Liver (tissue), 9 donors: ENCODE data around the gene MC2R. TPM values are rescaled to one million over a fixed set of nuclear protein-coding genes. Genes with fewer than 3 reads are reported as not detected.

Source experiments
- DNase-seq: peaks from one replicate; pipeline ENCODE4 v3.0.0-alpha.2; 2017; ENCODE audit warnings: low spot score
- H3K27ac ChIP-seq, 2 donors: one replicate each; pipeline ENCODE4 v1.7.0; 2013; ENCODE audit warnings: inconsistent platforms in 2 of 2, low read length in 2 of 2, control low read depth in 1 of 2, low read depth in 1 of 2, mild to moderate bottlenecking in 1 of 2
- H3K27me3 ChIP-seq, 4 donors: one replicate each; pipeline versions ENCODE4 v1.6.1 to v1.7.0; 2013; ENCODE audit warnings: low read length in 3 of 4, inconsistent platforms in 1 of 4, mild to moderate bottlenecking in 1 of 4, moderate library complexity in 1 of 4; ENCODE audit not compliant: control insufficient read depth in 4 of 4, insufficient read depth in 4 of 4
- H3K36me3 ChIP-seq, 4 donors: one replicate each; pipeline versions ENCODE4 v1.6.1 to v1.7.0; 2013; ENCODE audit warnings: low read length in 3 of 4, mild to moderate bottlenecking in 3 of 4, low read depth in 1 of 4, moderate library complexity in 1 of 4; ENCODE audit not compliant: control insufficient read depth in 4 of 4, insufficient read depth in 3 of 4
- H3K4me1 ChIP-seq, 4 donors: one replicate each; pipeline versions ENCODE4 v1.6.1 to v1.7.0; 2013; ENCODE audit warnings: low read length in 3 of 4, mild to moderate bottlenecking in 3 of 4, moderate library complexity in 1 of 4; ENCODE audit not compliant: control insufficient read depth in 4 of 4, insufficient read depth in 4 of 4
- H3K4me3 ChIP-seq, 3 donors: one replicate each; pipeline versions ENCODE4 v1.6.1 to v1.7.0; 2013; ENCODE audit warnings: low read length in 3 of 3, control low read depth in 1 of 3, low read depth in 1 of 3, mild to moderate bottlenecking in 1 of 3
- H3K9ac ChIP-seq, 2 donors: one replicate each; pipeline ENCODE4 v1.7.0; 2013; ENCODE audit warnings: low read length in 2 of 2, mild to moderate bottlenecking in 2 of 2, moderate library complexity in 2 of 2, control low read depth in 1 of 2, low read depth in 1 of 2
- H3K9me3 ChIP-seq, 4 donors: one replicate each; pipeline versions ENCODE4 v1.6.1 to v1.7.0; 2013; ENCODE audit warnings: low read length in 3 of 4; ENCODE audit not compliant: control insufficient read depth in 4 of 4
- EGR1 ChIP-seq, 2 donors: IDR thresholded peaks; 2 replicates each; pipeline ENCODE4 v1.6.1; 2016 to 2018; ENCODE audit warnings: antibody characterized with exemption in 2 of 2, low read depth in 2 of 2
- FOXA1 ChIP-seq: IDR thresholded peaks from 2 replicates; pipeline ENCODE4 v1.6.1; 2016; ENCODE audit warnings: antibody characterized with exemption
- GABPA ChIP-seq, 2 donors: IDR thresholded peaks in 1 of 2; conservative IDR thresholded peaks in 1 of 2; 2 replicates each; pipeline ENCODE4 v1.6.1; 2016; ENCODE audit warnings: antibody characterized with exemption in 2 of 2, mild to moderate bottlenecking in 1 of 2, moderate library complexity in 1 of 2
- HNF4A ChIP-seq, 2 donors: conservative IDR thresholded peaks; 2 replicates each; pipeline ENCODE4 v1.6.1; 2016; ENCODE audit warnings: antibody characterized with exemption in 2 of 2, mild to moderate bottlenecking in 2 of 2
- HNF4G ChIP-seq: IDR thresholded peaks from 2 replicates; pipeline ENCODE4 v1.6.1; 2016; ENCODE audit warnings: antibody characterized with exemption
- JUND ChIP-seq, 2 donors: IDR thresholded peaks; 2 replicates each; pipeline ENCODE4 v1.6.1; 2016; ENCODE audit warnings: antibody characterized with exemption in 2 of 2
- NR2F2 ChIP-seq: IDR thresholded peaks from 2 replicates; pipeline ENCODE4 v1.6.1; 2016; ENCODE audit warnings: antibody characterized with exemption
- RAD21 ChIP-seq, 2 donors: IDR thresholded peaks; 2 replicates each; pipeline ENCODE4 v1.6.1; 2016; ENCODE audit warnings: antibody characterized with exemption in 2 of 2, mild to moderate bottlenecking in 2 of 2
- RXRA ChIP-seq, 2 donors: IDR thresholded peaks; 2 replicates each; pipeline ENCODE4 v1.6.1; 2017 to 2018; ENCODE audit warnings: antibody characterized with exemption in 2 of 2, mild to moderate bottlenecking in 1 of 2
- SP1 ChIP-seq: IDR thresholded peaks from 2 replicates; pipeline ENCODE4 v1.6.1; 2018; ENCODE audit warnings: antibody characterized with exemption, mild to moderate bottlenecking
- TAF1 ChIP-seq: conservative IDR thresholded peaks from 2 replicates; pipeline ENCODE4 v1.6.1; 2016; ENCODE audit warnings: antibody characterized with exemption, mild to moderate bottlenecking
- YY1 ChIP-seq: IDR thresholded peaks from 2 replicates; pipeline ENCODE4 v1.6.1; 2016; ENCODE audit warnings: antibody characterized with exemption, mild to moderate bottlenecking
- WGBS: extraction: QIAGEN DNeasy Blood & Tissue Kit; methylation state at CpG from one replicate; pipeline ENCODE4 v1.1.7; 2013; 5-methylcytosine and 5-hydroxymethylcytosine counted together
- polyA plus RNA-seq, 2 donors: library from polyadenylated mRNA; stranded (reverse) in 1 of 2; unstranded in 1 of 2; fragments of 200-250 nt in 1 of 2; fragments of >200 nt in 1 of 2; fragmentation: Nextera tagmentation in 1 of 2; extraction: Ambion mirVana in 1 of 2; gene quantifications; one replicate each; pipeline versions ENCODE4 v1.2.1 to v1.2.3, GENCODE V29; 2013 to 2015
- total RNA-seq, 2 donors: library from RNA; depleted of rRNA; stranded (reverse); fragments of >200 nt; gene quantifications; one replicate each; pipeline ENCODE4 v1.2.3, GENCODE V29; 2014
- TF ChIP-seq, protein P1 (sequence below): IDR thresholded peaks from 2 replicates; pipeline ENCODE4 v1.6.1; 2016; ENCODE audit warnings: antibody characterized with exemption
- TF ChIP-seq, protein P2 (sequence below): IDR thresholded peaks from 2 replicates; pipeline ENCODE4 v1.6.1; 2016; ENCODE audit warnings: antibody characterized with exemption, mild to moderate bottlenecking
- TF ChIP-seq, protein P3 (sequence below): IDR thresholded peaks from 2 replicates; pipeline ENCODE4 v1.6.1; 2016; ENCODE audit warnings: antibody characterized with exemption
- TF ChIP-seq, protein P4 (sequence below): IDR thresholded peaks from 2 replicates; pipeline ENCODE4 v1.6.1; 2016; ENCODE audit warnings: antibody characterized with exemption
- TF ChIP-seq, protein P5 (sequence below): fragments of 150-350 bp; IDR thresholded peaks from 2 replicates; pipeline ENCODE4 v1.5.1; 2017; ENCODE audit warnings: improper control_type of control experiment, low read depth, low read length; ENCODE audit not compliant: missing input control
- donor health status: healthy.
- donor health status: healthy.
- donor health status: healthy.
- donor health status: healthy.
- donor health status: healthy.

The MC2R gene
- total and polyA plus RNA-seq, 4 donors: not detected

DNA sequence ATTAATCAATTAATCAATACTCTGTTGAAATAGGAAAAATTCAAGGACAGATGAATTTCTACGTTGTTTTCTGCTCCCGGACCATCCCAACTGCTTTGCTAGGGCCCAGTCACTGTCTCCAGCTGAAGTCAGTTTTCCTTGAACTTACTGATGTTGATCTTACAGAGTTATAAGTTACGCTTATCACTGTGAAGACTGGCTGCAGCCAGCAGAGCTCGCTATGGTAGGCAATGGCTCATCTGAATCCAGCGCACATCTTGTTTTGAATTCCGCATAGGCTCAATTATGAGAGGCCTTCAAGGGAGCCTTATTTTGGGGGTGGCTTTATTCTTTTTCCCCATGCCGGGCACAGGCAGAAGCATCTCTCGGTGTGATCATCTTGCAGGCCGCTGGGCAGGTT lies 2.7 kb downstream of the MC2R start:
- TF ChIP-seq SP1 (no peak), NR2F2 (no peak), YY1 (no peak), HNF4G (no peak), TAF1 (no peak), EGR1 (IDR thresholded peaks at IDR 0.05; ENCODE audit: low read depth in 2 of 2) (no peak), HNF4A (conservative IDR thresholded peaks at IDR 0.05) (no peak), RXRA (IDR thresholded peaks at IDR 0.05) (no peak), FOXA1 (no peak), RAD21 (IDR thresholded peaks at IDR 0.05) (no peak)
- TF ChIP-seq, protein P1, sequence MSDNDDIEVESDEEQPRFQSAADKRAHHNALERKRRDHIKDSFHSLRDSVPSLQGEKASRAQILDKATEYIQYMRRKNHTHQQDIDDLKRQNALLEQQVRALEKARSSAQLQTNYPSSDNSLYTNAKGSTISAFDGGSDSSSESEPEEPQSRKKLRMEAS: no peak
- TF ChIP-seq, protein P2, sequence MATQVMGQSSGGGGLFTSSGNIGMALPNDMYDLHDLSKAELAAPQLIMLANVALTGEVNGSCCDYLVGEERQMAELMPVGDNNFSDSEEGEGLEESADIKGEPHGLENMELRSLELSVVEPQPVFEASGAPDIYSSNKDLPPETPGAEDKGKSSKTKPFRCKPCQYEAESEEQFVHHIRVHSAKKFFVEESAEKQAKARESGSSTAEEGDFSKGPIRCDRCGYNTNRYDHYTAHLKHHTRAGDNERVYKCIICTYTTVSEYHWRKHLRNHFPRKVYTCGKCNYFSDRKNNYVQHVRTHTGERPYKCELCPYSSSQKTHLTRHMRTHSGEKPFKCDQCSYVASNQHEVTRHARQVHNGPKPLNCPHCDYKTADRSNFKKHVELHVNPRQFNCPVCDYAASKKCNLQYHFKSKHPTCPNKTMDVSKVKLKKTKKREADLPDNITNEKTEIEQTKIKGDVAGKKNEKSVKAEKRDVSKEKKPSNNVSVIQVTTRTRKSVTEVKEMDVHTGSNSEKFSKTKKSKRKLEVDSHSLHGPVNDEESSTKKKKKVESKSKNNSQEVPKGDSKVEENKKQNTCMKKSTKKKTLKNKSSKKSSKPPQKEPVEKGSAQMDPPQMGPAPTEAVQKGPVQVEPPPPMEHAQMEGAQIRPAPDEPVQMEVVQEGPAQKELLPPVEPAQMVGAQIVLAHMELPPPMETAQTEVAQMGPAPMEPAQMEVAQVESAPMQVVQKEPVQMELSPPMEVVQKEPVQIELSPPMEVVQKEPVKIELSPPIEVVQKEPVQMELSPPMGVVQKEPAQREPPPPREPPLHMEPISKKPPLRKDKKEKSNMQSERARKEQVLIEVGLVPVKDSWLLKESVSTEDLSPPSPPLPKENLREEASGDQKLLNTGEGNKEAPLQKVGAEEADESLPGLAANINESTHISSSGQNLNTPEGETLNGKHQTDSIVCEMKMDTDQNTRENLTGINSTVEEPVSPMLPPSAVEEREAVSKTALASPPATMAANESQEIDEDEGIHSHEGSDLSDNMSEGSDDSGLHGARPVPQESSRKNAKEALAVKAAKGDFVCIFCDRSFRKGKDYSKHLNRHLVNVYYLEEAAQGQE: no peak
- TF ChIP-seq, protein P3, sequence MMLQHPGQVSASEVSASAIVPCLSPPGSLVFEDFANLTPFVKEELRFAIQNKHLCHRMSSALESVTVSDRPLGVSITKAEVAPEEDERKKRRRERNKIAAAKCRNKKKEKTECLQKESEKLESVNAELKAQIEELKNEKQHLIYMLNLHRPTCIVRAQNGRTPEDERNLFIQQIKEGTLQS: no peak
- TF ChIP-seq, protein P4, sequence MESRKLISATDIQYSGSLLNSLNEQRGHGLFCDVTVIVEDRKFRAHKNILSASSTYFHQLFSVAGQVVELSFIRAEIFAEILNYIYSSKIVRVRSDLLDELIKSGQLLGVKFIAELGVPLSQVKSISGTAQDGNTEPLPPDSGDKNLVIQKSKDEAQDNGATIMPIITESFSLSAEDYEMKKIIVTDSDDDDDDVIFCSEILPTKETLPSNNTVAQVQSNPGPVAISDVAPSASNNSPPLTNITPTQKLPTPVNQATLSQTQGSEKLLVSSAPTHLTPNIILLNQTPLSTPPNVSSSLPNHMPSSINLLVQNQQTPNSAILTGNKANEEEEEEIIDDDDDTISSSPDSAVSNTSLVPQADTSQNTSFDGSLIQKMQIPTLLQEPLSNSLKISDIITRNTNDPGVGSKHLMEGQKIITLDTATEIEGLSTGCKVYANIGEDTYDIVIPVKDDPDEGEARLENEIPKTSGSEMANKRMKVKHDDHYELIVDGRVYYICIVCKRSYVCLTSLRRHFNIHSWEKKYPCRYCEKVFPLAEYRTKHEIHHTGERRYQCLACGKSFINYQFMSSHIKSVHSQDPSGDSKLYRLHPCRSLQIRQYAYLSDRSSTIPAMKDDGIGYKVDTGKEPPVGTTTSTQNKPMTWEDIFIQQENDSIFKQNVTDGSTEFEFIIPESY: no peak
- TF ChIP-seq, protein P5, sequence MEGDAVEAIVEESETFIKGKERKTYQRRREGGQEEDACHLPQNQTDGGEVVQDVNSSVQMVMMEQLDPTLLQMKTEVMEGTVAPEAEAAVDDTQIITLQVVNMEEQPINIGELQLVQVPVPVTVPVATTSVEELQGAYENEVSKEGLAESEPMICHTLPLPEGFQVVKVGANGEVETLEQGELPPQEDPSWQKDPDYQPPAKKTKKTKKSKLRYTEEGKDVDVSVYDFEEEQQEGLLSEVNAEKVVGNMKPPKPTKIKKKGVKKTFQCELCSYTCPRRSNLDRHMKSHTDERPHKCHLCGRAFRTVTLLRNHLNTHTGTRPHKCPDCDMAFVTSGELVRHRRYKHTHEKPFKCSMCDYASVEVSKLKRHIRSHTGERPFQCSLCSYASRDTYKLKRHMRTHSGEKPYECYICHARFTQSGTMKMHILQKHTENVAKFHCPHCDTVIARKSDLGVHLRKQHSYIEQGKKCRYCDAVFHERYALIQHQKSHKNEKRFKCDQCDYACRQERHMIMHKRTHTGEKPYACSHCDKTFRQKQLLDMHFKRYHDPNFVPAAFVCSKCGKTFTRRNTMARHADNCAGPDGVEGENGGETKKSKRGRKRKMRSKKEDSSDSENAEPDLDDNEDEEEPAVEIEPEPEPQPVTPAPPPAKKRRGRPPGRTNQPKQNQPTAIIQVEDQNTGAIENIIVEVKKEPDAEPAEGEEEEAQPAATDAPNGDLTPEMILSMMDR: no peak
- no peaks in the 10 kb centered on the region for H3K27me3 ChIP-seq
- H3K4me3 ChIP-seq: no peak overlapping the region
- no peaks in the 10 kb centered on the region for H3K36me3 ChIP-seq
- no peaks in the 10 kb centered on the region for H3K4me1 ChIP-seq
- no peak overlapping the region for H3K9ac ChIP-seq
- H3K27ac ChIP-seq: no peak overlapping the region
- no peaks in the 10 kb centered on the region for H3K9me3 ChIP-seq
- 87% methylated on average over 9 of the region's 9 CpGs for WGBS
- DNase-seq: no peak

DNA sequence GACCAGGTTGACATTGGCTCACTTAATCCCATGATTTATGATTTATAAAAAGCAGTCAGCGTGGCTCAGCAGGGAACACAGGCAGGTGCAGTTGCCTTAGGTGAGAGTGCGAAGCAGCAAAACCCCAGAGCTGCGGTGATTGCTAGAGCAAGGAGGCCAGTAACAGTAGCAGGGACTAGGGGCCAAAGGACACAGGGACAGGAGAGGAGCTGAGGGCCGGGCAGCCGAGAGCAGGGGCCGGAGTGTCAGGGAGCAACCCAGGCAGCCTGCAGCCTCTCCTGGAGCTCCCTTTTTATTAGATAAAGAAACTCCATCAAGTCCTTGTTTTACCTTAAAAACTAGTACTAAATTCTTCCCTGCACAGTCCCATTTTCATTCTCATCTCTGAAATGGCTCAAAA lies 4.3 kb downstream of the MC2R start:
- 61% methylated on average over 6 of the region's 6 CpGs for WGBS
- H3K4me1 ChIP-seq: no peaks in the 10 kb centered on the region
- no peak for DNase-seq
- no peaks in the 10 kb centered on the region for H3K9me3 ChIP-seq
- no peak overlapping the region for H3K4me3 ChIP-seq
- no peak overlapping the region for H3K27ac ChIP-seq
- H3K9ac ChIP-seq: no peak overlapping the region
- no peaks in the 10 kb centered on the region for H3K27me3 ChIP-seq
- no peaks in the 10 kb centered on the region for H3K36me3 ChIP-seq
- TF ChIP-seq, protein P3: no peak
- TF ChIP-seq RAD21 (IDR thresholded peaks at IDR 0.05) (no peak), TAF1 (no peak), EGR1 (IDR thresholded peaks at IDR 0.05; ENCODE audit: low read depth in 2 of 2) (no peak), SP1 (no peak), GABPA (IDR thresholded peaks at IDR 0.05 in 1 of 2, conservative IDR thresholded peaks at IDR 0.05 in 1 of 2) (no peak), HNF4A (conservative IDR thresholded peaks at IDR 0.05) (no peak), FOXA1 (no peak), JUND (IDR thresholded peaks at IDR 0.05) (no peak), NR2F2 (no peak), HNF4G (no peak), RXRA (IDR thresholded peaks at IDR 0.05) (no peak)
- TF ChIP-seq, protein P2: no peak
- TF ChIP-seq, protein P1: no peak
